Kidney epithelial cell (primary cell): ENCODE results near the gene TWF2. TPM values are rescaled to one million over a fixed set of nuclear protein-coding genes. Genes with fewer than 3 reads are reported as not detected.

Source experiments
- DNase-seq: peaks from one replicate; pipeline ENCODE4 v3.0.0-alpha.2; 2010; ENCODE audit warnings: low read depth
- H3K27me3 ChIP-seq: 2 replicates; pipeline ENCODE4 v1.6.0; 2011; ENCODE audit warnings: low read length; ENCODE audit not compliant: control insufficient read depth, insufficient read depth
- H3K36me3 ChIP-seq: 2 replicates; pipeline ENCODE4 v1.5.1; 2011; ENCODE audit warnings: low read length; ENCODE audit not compliant: control insufficient read depth, insufficient read depth
- H3K4me3 ChIP-seq: 2 replicates; pipeline ENCODE4 v1.5.1; 2011; ENCODE audit warnings: low read depth, mild to moderate bottlenecking, control low read depth, low read length
- total RNA-seq: library from RNA; depleted of rRNA; stranded (reverse); fragments of >200 nt; gene quantifications from 2 replicates; pipeline ENCODE4 v1.2.3, GENCODE V29; 2015
- TF ChIP-seq, protein P1 (sequence below): IDR thresholded peaks from 2 replicates; pipeline ENCODE4 v1.5.1; 2011; ENCODE audit warnings: mild to moderate bottlenecking, moderate library complexity, low read length, control low read depth, inconsistent platforms; ENCODE audit not compliant: insufficient read depth, poor library complexity, severe bottlenecking

Gene TWF2
- total RNA-seq, 1 donor from 2014 or later = 159 TPM

DNA sequence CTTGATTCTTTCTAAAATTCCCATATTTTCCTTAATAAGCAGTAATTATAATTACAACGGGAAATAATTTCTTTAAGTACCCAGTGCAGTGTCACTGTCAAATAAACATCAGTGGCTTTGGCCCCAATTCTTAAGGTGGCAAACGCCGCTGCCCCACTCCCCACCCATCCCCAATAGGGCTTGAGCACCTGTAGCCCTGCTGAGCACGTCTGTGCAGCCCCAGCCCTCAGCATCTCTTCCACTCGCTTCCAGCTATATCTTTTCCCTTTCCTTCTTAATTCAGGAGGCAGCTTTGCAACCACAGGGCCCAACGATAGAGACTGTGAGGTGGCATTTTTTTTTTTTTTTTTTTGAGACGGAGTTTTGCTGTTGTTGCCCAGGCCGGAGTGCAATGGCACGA is 15.7 kb upstream of the TWF2 start:
- Histone ChIP-seq H3K36me3 (peaks cover 7% of the 10 kb centered on the region), H3K27me3 (no peaks in the 10 kb centered on the region), H3K4me3 (no peak overlapping the region)
- TF ChIP-seq, protein P1, sequence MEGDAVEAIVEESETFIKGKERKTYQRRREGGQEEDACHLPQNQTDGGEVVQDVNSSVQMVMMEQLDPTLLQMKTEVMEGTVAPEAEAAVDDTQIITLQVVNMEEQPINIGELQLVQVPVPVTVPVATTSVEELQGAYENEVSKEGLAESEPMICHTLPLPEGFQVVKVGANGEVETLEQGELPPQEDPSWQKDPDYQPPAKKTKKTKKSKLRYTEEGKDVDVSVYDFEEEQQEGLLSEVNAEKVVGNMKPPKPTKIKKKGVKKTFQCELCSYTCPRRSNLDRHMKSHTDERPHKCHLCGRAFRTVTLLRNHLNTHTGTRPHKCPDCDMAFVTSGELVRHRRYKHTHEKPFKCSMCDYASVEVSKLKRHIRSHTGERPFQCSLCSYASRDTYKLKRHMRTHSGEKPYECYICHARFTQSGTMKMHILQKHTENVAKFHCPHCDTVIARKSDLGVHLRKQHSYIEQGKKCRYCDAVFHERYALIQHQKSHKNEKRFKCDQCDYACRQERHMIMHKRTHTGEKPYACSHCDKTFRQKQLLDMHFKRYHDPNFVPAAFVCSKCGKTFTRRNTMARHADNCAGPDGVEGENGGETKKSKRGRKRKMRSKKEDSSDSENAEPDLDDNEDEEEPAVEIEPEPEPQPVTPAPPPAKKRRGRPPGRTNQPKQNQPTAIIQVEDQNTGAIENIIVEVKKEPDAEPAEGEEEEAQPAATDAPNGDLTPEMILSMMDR = no peak
- DNase-seq = no peak

DNA sequence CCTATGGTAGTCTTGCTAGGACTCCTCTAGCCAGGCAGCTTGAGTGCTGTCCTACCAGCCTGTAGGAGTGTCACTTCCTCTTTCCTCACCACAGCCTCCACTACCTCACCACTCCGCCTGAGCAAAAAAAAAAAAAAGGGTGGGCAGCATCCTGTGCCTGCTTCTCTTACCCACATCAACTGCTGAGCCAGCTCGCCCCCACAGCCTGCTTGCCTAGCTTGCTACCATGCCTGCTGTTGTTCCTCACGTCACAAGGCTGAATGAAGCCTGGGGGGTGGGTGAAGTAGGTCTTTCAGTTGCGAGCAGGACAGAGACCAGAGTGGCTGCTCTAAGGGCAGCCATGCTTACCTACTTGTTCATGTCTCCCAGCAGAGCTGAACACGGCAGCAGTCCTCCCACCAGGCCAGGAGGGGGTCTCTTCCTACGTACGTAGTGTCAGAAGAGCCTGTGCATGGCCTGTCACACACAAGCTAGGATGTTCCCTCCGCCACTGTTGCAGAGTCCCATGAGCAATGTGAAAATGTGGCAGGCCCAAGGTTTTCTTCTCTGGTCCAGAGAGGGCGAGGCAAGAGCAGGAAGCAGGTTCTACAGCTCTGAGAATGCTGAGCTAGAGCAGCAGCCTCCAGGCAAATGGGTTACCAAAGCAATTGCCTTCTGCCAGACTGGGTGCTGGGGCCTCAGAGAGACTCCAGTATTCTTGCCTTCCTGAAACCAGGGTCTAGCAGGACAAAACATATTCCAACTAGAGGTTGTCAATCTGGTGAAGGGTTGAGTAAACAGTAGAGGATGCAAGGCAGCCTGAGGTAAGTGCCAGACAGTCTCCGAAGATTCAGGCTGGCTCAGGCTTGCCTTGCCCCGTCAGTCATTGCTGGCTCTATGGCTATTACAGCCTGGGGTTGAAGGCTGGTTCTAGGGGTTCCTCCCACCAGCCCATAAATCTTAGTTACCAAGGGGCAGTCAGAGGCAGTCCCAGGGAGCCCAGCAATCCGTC is 14.7 kb upstream of the TWF2 start:
- Histone ChIP-seq H3K36me3 (peaks cover 7% of the 10 kb centered on the region), H3K4me3 (no peak overlapping the region), H3K27me3 (no peaks in the 10 kb centered on the region)
- no peak for DNase-seq
- TF ChIP-seq, protein P1 = no peak

DNA sequence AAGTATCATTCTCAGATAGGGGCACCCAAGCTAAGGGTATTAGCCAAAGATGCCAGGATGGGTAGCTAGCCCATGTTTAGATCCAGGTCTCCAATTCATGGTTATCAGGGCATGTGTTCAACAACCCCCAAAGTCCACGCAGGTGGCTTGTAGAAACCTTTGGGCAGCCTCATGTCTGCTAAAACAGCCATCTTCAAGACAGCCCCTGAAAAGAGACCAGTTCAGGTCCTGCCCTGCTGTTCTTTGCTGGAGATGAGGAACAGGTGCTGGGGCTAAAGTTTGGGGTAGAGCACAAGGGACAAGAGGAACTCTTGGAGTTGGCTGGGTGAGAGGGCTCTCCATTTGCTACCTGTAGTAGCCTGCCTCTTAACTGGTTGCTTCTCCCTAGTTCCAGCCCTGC is 11.2 kb upstream of the TWF2 start:
- TF ChIP-seq, protein P1 = no peak
- DNase-seq = no peak
- H3K27me3 ChIP-seq = no peaks in the 10 kb centered on the region
- H3K4me3 ChIP-seq = no peak overlapping the region
- peaks cover 2% of the 10 kb centered on the region for H3K36me3 ChIP-seq

DNA sequence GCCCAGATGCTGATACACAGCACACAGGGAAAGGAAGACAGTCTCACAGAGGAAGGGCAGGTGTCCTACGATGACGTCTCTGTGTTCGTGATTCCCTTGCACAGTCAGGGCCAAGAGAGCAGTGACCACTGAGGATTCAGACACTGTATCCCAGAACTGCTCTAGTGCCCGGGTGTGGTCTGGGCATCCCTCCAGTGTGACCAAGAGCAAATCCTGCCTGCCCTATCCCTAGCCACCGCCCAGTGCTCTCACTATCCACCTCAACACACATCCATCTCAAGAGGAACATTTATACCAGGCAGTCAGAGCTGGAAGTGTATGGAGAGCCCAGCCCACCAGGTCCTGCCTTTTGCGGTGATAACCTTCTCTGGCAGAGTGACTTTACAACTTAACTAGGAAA is 10.7 kb upstream of the TWF2 start:
- TF ChIP-seq, protein P1 = no peak
- H3K4me3 ChIP-seq = no peak overlapping the region
- H3K27me3 ChIP-seq = no peaks in the 10 kb centered on the region
- DNase-seq = no peak
- H3K36me3 ChIP-seq = peaks cover 2% of the 10 kb centered on the region

DNA sequence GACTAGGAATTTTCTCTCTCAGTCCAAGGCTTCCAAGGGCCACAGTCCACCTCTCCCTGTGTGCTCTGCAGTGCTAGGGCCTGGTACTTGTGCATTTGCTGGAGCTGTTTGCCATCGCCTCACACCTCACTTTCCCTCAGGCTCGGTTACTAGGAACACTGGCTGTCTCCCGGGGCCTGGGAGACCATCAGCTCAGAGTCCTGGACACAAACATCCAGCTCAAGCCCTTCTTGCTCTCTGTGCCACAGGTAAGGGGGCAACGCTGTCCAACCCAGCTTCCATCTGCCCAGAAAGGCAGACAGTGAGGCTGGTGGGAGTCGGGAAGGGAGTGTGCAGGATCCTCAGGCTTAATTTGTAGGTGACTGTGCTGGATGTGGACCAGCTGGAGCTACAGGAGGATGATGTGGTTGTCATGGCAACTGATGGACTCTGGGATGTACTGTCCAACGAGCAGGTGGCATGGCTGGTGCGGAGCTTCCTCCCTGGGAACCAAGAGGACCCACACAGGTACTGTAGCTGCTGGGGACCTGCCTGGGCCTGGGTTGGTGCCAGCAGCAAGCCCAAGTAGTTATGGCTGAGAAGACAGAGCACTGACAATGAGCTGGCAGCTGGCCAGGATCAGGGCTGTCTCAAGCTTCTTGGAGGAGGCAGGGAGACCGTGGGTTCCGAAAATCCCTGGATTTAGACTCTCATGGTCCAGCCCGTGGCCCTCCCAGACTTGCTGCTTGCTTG is 10.0 kb upstream of the TWF2 start:
- no peak for DNase-seq
- Histone ChIP-seq H3K36me3 (peaks cover 2% of the 10 kb centered on the region), H3K4me3 (no peak overlapping the region), H3K27me3 (no peaks in the 10 kb centered on the region)
- TF ChIP-seq, protein P1 = no peak
